ENCODE data around the gene CFAP77. TPM values are rescaled to one million over a fixed set of nuclear protein-coding genes. Genes with fewer than 3 reads are reported as not detected.

The CFAP77 gene
- total RNA-seq, 1 experiment from 2014 or later, result 1.6 TPM

- no peaks in the 10 kb centered on the region for H3K36me3 ChIP-seq (replicated peaks; ENCODE audit: control insufficient read depth, insufficient read depth, low read length)
- no peak for DNase-seq
- H3K4me3 ChIP-seq (ENCODE audit: insufficient read depth, low read depth, low read length), result no peak overlapping the region
- no peaks in the 10 kb centered on the region for H3K27me3 ChIP-seq (ENCODE audit: control insufficient read depth, insufficient read depth, low read length)
Measured at GRCh38 chr9:132541870-132542830, 132.1 kb downstream of the CFAP77 start.

GRCh38 chr9:132543251-132543650 lies 133.2 kb downstream of the CFAP77 start:
- H3K36me3 ChIP-seq (replicated peaks; ENCODE audit: control insufficient read depth, insufficient read depth, low read length), result no peaks in the 10 kb centered on the region
- no peak for DNase-seq
- H3K4me3 ChIP-seq (ENCODE audit: insufficient read depth, low read depth, low read length), result no peak overlapping the region
- H3K27me3 ChIP-seq (ENCODE audit: control insufficient read depth, insufficient read depth, low read length), result no peaks in the 10 kb centered on the region

GRCh38 chr9:132543960-132544359 lies 133.9 kb downstream of the CFAP77 start:
- no peak overlapping the region for H3K4me3 ChIP-seq (ENCODE audit: insufficient read depth, low read depth, low read length)
- peak; percentile 63 for DNase-seq
- H3K36me3 ChIP-seq (replicated peaks; ENCODE audit: control insufficient read depth, insufficient read depth, low read length), result no peaks in the 10 kb centered on the region

DNA sequence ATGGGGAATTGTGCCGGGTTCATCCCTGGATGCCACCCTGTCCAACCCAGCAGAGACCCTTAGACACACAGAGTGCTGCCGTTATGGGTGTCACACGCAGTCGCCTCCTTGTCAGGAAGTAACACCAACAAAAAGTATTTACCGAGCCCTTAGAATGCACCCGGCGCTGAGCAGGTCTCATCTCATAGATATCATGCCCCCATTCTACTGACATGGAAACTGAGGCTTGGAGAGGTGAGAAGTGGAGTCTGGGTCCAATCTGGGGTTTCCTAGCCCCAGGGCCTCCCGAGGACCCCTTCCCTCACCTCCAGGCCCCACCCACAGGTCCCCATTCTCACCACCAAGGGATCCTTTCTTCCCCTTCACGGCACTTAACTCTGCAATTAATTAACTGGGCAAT lies 135.6 kb downstream of the CFAP77 start:
- peak; percentile 36 for DNase-seq
- H3K27me3 ChIP-seq (ENCODE audit: control insufficient read depth, insufficient read depth, low read length), result no peaks in the 10 kb centered on the region
- no peaks in the 10 kb centered on the region for H3K36me3 ChIP-seq (replicated peaks; ENCODE audit: control insufficient read depth, insufficient read depth, low read length)
- H3K4me3 ChIP-seq (ENCODE audit: insufficient read depth, low read depth, low read length), result no peak overlapping the region

More at GRCh38 chr9:132543960-132544359, 133.9 kb downstream of the CFAP77 start:
- no peaks in the 10 kb centered on the region for H3K27me3 ChIP-seq (ENCODE audit: control insufficient read depth, insufficient read depth, low read length)

GRCh38 chr9:132546148-132547051 lies 136.4 kb downstream of the CFAP77 start:
- no peaks in the 10 kb centered on the region for H3K36me3 ChIP-seq (replicated peaks; ENCODE audit: control insufficient read depth, insufficient read depth, low read length)
- H3K27me3 ChIP-seq (ENCODE audit: control insufficient read depth, insufficient read depth, low read length), result no peaks in the 10 kb centered on the region
- peak; percentile 94 for DNase-seq
- H3K4me3 ChIP-seq (ENCODE audit: insufficient read depth, low read depth, low read length), result peak overlapping the region; percentile 21; the same call in 1 of the 2 replicates

GRCh38 chr9:132547052-132547431 lies 137.0 kb downstream of the CFAP77 start:
- no peaks in the 10 kb centered on the region for H3K36me3 ChIP-seq (replicated peaks; ENCODE audit: control insufficient read depth, insufficient read depth, low read length)
- no peak for DNase-seq
- no peak overlapping the region for H3K4me3 ChIP-seq (ENCODE audit: insufficient read depth, low read depth, low read length)
- H3K27me3 ChIP-seq (ENCODE audit: control insufficient read depth, insufficient read depth, low read length), result no peaks in the 10 kb centered on the region

GRCh38 chr9:132547436-132547835 lies 137.4 kb downstream of the CFAP77 start:
- Histone ChIP-seq H3K36me3 (replicated peaks; ENCODE audit: control insufficient read depth, insufficient read depth, low read length) (no peaks in the 10 kb centered on the region), H3K4me3 (ENCODE audit: insufficient read depth, low read depth, low read length) (no peak overlapping the region), H3K27me3 (ENCODE audit: control insufficient read depth, insufficient read depth, low read length) (no peaks in the 10 kb centered on the region)
- DNase-seq, result peak; percentile 45

DNA sequence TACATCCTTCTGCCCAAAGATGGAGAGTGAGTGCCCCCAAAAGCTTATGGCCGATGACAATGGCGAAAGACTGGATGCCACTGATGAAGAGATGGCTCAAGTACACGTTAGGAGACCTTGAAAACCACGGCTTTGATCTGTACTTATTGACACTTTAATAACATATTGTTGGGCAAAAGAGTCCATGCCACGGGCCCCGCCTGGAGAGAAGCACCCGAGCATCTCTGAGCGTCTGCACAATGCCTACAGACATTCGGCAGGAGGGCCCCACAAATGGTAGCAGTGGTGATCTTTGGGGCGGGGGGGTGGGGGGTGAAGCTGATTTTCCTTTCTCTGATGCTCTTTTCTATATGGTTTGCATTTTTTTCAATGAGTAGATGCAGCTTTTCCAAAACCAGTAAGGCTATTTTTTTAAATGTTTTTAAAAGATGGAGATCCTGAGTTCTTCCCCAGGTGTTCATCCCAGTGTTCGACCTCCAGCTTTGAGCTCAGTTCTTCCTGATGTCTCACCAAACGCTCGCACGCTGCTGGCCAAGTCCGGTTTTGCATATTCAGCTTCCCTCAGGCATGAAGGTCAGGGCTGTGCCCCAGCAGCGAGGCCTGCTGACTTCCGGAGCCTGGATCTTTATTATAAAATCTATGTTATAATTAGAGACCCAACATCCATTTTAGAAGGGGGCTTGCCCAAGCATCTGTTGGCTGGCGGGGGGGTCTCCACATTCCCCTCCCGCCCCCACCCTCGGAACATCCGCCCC lies 138.1 kb downstream of the CFAP77 start:
- H3K36me3 ChIP-seq (replicated peaks; ENCODE audit: control insufficient read depth, insufficient read depth, low read length), result no peaks in the 10 kb centered on the region
- no peak overlapping the region for H3K4me3 ChIP-seq (ENCODE audit: insufficient read depth, low read depth, low read length)
- no peaks in the 10 kb centered on the region for H3K27me3 ChIP-seq (ENCODE audit: control insufficient read depth, insufficient read depth, low read length)
- peak; percentile 29 for DNase-seq

DNA sequence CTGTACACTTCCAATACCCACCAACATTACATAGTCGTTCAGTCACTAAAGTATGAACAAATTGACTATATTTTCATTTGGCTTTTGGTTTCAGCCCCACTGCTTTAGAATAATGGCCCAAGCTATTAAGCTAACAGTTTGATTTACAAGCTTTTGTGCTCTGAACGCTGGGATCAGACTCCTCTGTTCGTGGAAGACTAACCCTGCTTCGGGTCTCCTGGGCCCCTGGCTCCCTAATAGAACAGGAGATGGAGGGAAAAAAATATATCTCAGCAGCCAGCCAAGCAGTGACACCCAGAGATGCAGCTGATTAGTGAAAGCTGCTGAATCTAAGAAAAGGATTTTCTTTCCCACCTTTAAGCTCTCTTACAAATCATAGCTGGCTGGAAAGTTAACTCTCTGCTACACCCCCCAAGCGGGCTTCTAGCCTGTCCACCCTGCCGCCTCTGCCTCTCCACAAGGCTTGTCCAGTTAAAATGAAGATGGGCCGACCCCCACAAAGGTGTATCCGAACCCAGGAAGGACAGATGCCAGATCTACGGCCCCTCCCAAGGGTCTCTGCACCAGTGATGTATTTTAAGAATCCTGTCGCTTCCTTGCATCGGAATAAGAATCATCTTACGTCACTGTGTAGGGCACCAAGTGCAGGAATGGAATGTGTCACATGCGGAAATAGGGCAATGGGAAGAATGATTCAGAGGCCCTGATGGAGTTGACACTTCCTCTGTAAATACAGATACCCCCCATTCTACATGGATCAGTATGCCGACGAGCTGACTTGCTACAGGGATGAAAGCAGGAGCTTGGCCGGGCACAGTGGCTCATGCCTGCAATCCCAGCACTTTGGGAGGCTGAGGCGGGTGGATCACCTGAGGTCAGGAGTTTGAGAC lies 139.0 kb downstream of the CFAP77 start:
- H3K4me3 ChIP-seq (ENCODE audit: insufficient read depth, low read depth, low read length), result no peak overlapping the region
- H3K27me3 ChIP-seq (ENCODE audit: control insufficient read depth, insufficient read depth, low read length), result no peaks in the 10 kb centered on the region
- peak; percentile 25 for DNase-seq
- H3K36me3 ChIP-seq (replicated peaks; ENCODE audit: control insufficient read depth, insufficient read depth, low read length), result no peaks in the 10 kb centered on the region

DNA sequence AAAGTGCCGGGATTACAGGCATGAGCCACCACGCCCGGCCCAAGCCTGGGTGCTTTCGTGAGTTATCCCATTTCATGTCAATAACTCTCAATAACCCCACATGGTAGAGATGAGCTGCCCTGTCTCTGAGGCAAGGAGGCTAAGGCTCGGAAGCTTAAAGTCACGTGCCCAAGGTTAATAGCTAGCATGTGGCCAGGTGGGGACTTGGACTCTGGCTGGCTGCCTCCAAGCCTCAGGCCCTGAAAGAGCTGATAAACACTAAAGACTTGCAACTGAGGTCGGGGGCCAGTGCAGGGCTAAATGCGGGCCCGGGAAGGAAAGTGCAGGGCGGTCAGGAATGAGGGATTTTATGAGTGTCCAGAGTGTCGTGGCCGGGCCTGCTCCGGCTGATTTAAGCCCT lies 141.5 kb downstream of the CFAP77 start:
- no peak overlapping the region for H3K4me3 ChIP-seq (ENCODE audit: insufficient read depth, low read depth, low read length)
- no peaks in the 10 kb centered on the region for H3K36me3 ChIP-seq (replicated peaks; ENCODE audit: control insufficient read depth, insufficient read depth, low read length)
- DNase-seq, result no peak
- no peaks in the 10 kb centered on the region for H3K27me3 ChIP-seq (ENCODE audit: control insufficient read depth, insufficient read depth, low read length)

- DNase-seq, result no peak
- H3K4me3 ChIP-seq (ENCODE audit: insufficient read depth, low read depth, low read length), result no peak overlapping the region
Measured at GRCh38 chr9:132552041-132552440, 142.0 kb downstream of the CFAP77 start.

GRCh38 chr9:132554755-132555154 lies 144.7 kb downstream of the CFAP77 start:
- no peak for DNase-seq
- Histone ChIP-seq H3K36me3 (replicated peaks; ENCODE audit: control insufficient read depth, insufficient read depth, low read length) (no peaks in the 10 kb centered on the region), H3K27me3 (ENCODE audit: control insufficient read depth, insufficient read depth, low read length) (no peaks in the 10 kb centered on the region)

More at GRCh38 chr9:132552041-132552440, 142.0 kb downstream of the CFAP77 start:
- Histone ChIP-seq H3K36me3 (replicated peaks; ENCODE audit: control insufficient read depth, insufficient read depth, low read length) (no peaks in the 10 kb centered on the region), H3K27me3 (ENCODE audit: control insufficient read depth, insufficient read depth, low read length) (no peaks in the 10 kb centered on the region)

DNA sequence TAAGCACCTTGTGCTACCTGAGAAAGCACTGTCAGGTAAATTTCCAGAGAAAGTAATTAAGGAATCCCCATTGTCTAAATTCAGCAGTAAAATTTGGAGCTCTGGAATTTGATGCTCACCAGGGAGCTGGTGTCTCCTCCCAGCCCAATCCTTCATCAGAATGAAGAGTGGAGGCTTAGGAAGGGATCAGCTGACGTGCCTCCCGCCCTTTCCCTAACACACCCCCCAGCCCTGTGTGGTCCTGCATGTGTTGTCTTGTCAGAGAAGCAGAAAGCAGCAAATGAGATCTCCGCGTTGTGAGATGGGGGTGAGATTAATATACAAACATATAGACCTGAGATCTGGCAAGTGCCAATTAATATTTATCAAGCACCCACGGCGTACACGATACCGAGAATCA lies 145.5 kb downstream of the CFAP77 start:
- Histone ChIP-seq H3K27me3 (ENCODE audit: control insufficient read depth, insufficient read depth, low read length) (no peaks in the 10 kb centered on the region), H3K36me3 (replicated peaks; ENCODE audit: control insufficient read depth, insufficient read depth, low read length) (no peaks in the 10 kb centered on the region), H3K4me3 (ENCODE audit: insufficient read depth, low read depth, low read length) (no peak overlapping the region)
- DNase-seq, result no peak

More at GRCh38 chr9:132554755-132555154, 144.7 kb downstream of the CFAP77 start:
- H3K4me3 ChIP-seq (ENCODE audit: insufficient read depth, low read depth, low read length), result no peak overlapping the region
